Stimulated activated naive B cell treated with anti-CD40 and anti-IgM and Interleukin-4, amounts not matched to agents 10 μg/mL and 1 μg/mL and 100 μg/mL, for 72 hours (primary cell): Measurements from ENCODE around the gene NPFFR1.

ENCODE experiments used
- ATAC-seq, 2 donors: fragments of 150-1000 bp; cut with Tn5 transposase; replicated peaks; 2 replicates each; pipeline ENCODE4 v1.10.0; 2021; ENCODE audit warnings: moderate library complexity in 1 of 2
- DNase-seq: peaks from one replicate; pipeline ENCODE4 v3.0.0; 2021
- H3K27ac Mint-ChIP-seq: one replicate; pipeline ENCODE4 v1.8.0; 2022; ENCODE audit warnings: mild to moderate bottlenecking, mixed read lengths
- H3K27me3 Mint-ChIP-seq, 2 donors: one replicate each; pipeline ENCODE4 v1.8.0; 2022; ENCODE audit warnings: mixed read lengths in 2 of 2
- H3K36me3 Mint-ChIP-seq, 2 donors: one replicate each; pipeline ENCODE4 v1.8.0; 2022; ENCODE audit warnings: mixed read lengths in 2 of 2, mild to moderate bottlenecking in 1 of 2
- H3K4me1 Mint-ChIP-seq, 2 donors: one replicate each; pipeline ENCODE4 v1.8.0; 2022; ENCODE audit warnings: mixed read lengths in 2 of 2, mild to moderate bottlenecking in 1 of 2
- H3K4me3 Mint-ChIP-seq, 2 donors: one replicate each; pipeline ENCODE4 v1.8.0; 2022; ENCODE audit warnings: mild to moderate bottlenecking in 2 of 2, mixed read lengths in 2 of 2, moderate library complexity in 1 of 2
- H3K9me3 Mint-ChIP-seq, 2 donors: one replicate each; pipeline ENCODE4 v1.8.0; 2022; ENCODE audit warnings: mixed read lengths in 2 of 2, mild to moderate bottlenecking in 1 of 2

Gene NPFFR1

GRCh38 chr10:70321897-70322890, 38.4 kb upstream of the NPFFR1 start:
- no peak for ATAC-seq

GRCh38 chr10:70321233-70321632, 37.4 kb upstream of the NPFFR1 start:
- Mint-ChIP-seq H3K9me3 (no peaks in the 10 kb centered on the region), H3K27me3 (peaks cover 5 to 10% of the 10 kb centered on the region in 2 donors), H3K27ac (no peak overlapping the region), H3K4me1 (peaks cover 34 to 53% of the 10 kb centered on the region in 2 donors), H3K36me3 (no peaks in the 10 kb centered on the region), H3K4me3 (no peak overlapping the region)
- ATAC-seq (no peak), DNase-seq (no peak)

More at GRCh38 chr10:70321897-70322890, 38.4 kb upstream of the NPFFR1 start:
- Mint-ChIP-seq H3K9me3 (no peaks in the 10 kb centered on the region), H3K27ac (no peak overlapping the region), H3K27me3 (peaks cover 12 to 14% of the 10 kb centered on the region in 2 donors), H3K4me3 (no peak overlapping the region), H3K36me3 (no peaks in the 10 kb centered on the region), H3K4me1 (peaks cover 36 to 50% of the 10 kb centered on the region in 2 donors)
- no peak for DNase-seq

GRCh38 chr10:70320751-70321150, 36.9 kb upstream of the NPFFR1 start:
- Mint-ChIP-seq H3K4me3 (no peak overlapping the region), H3K27ac (no peak overlapping the region), H3K27me3 (peaks cover 2 to 6% of the 10 kb centered on the region in 2 donors), H3K4me1 (peaks cover 32 to 50% of the 10 kb centered on the region in 2 donors), H3K9me3 (no peaks in the 10 kb centered on the region), H3K36me3 (no peaks in the 10 kb centered on the region)
- DNase-seq (no peak), ATAC-seq (no peak)

- Mint-ChIP-seq H3K27me3 (peaks cover 5 to 6% of the 10 kb centered on the region in 2 donors), H3K4me1 (peaks cover 29 to 44% of the 10 kb centered on the region in 2 donors), H3K27ac (no peak overlapping the region), H3K4me3 (no peak overlapping the region), H3K9me3 (no peaks in the 10 kb centered on the region), H3K36me3 (no peaks in the 10 kb centered on the region)
- DNase-seq = no peak
- ATAC-seq = no peak
Observed at GRCh38 chr10:70319824-70320223, 36.0 kb upstream of the NPFFR1 start.

GRCh38 chr10:70319183-70319582, 35.4 kb upstream of the NPFFR1 start:
- H3K4me3 Mint-ChIP-seq = no peak overlapping the region
- H3K4me1 Mint-ChIP-seq = peaks cover 22 to 38% of the 10 kb centered on the region in 2 donors
- peaks cover 5 to 12% of the 10 kb centered on the region in 2 donors for H3K27me3 Mint-ChIP-seq
- peaks cover 0 to 1% of the 10 kb centered on the region in 2 donors for H3K9me3 Mint-ChIP-seq
- ATAC-seq = no peak
- H3K36me3 Mint-ChIP-seq = peaks cover 0 to 2% of the 10 kb centered on the region in 2 donors
- H3K27ac Mint-ChIP-seq = no peak overlapping the region
- DNase-seq = no peak

- DNase-seq (no peak), ATAC-seq (peak; percentile 48 to 69)
- Mint-ChIP-seq H3K27ac (no peak overlapping the region), H3K4me3 (no peak overlapping the region), H3K36me3 (peaks cover 0 to 4% of the 10 kb centered on the region in 2 donors), H3K9me3 (peaks cover 0 to 4% of the 10 kb centered on the region in 2 donors), H3K27me3 (peaks cover 5 to 16% of the 10 kb centered on the region in 2 donors), H3K4me1 (peaks cover 10 to 25% of the 10 kb centered on the region in 2 donors)
Observed at GRCh38 chr10:70317943-70318318, 34.1 kb upstream of the NPFFR1 start.

GRCh38 chr10:70317272-70317942, 33.6 kb upstream of the NPFFR1 start:
- peaks cover 0 to 4% of the 10 kb centered on the region in 2 donors for H3K36me3 Mint-ChIP-seq
- no peak overlapping the region for H3K4me3 Mint-ChIP-seq
- DNase-seq (no peak), ATAC-seq (peak; percentile 70 to 75)
- peaks cover 5 to 17% of the 10 kb centered on the region in 2 donors for H3K27me3 Mint-ChIP-seq
- peaks cover 9 to 23% of the 10 kb centered on the region in 2 donors for H3K4me1 Mint-ChIP-seq
- H3K27ac Mint-ChIP-seq = no peak overlapping the region
- peaks cover 0 to 4% of the 10 kb centered on the region in 2 donors for H3K9me3 Mint-ChIP-seq

GRCh38 chr10:70315815-70316214, 32.0 kb upstream of the NPFFR1 start:
- Mint-ChIP-seq H3K27me3 (peaks cover 5 to 17% of the 10 kb centered on the region in 2 donors), H3K9me3 (peaks cover 0 to 4% of the 10 kb centered on the region in 2 donors), H3K36me3 (peaks cover 0 to 4% of the 10 kb centered on the region in 2 donors), H3K27ac (no peak overlapping the region), H3K4me3 (no peak overlapping the region), H3K4me1 (peaks cover 9 to 23% of the 10 kb centered on the region in 2 donors)
- DNase-seq (no peak), ATAC-seq (no peak)

GRCh38 chr10:70315276-70315675, 31.5 kb upstream of the NPFFR1 start:
- Mint-ChIP-seq H3K4me1 (peaks cover 9 to 23% of the 10 kb centered on the region in 2 donors), H3K9me3 (peaks cover 0 to 4% of the 10 kb centered on the region in 2 donors), H3K27me3 (peaks cover 5 to 17% of the 10 kb centered on the region in 2 donors), H3K36me3 (peaks cover 0 to 4% of the 10 kb centered on the region in 2 donors), H3K4me3 (no peak overlapping the region), H3K27ac (no peak overlapping the region)
- ATAC-seq (no peak), DNase-seq (no peak)

GRCh38 chr10:70312972-70313371, 29.2 kb upstream of the NPFFR1 start:
- Mint-ChIP-seq H3K36me3 (peaks cover 0 to 4% of the 10 kb centered on the region in 2 donors), H3K27me3 (peaks cover 5 to 17% of the 10 kb centered on the region in 2 donors), H3K9me3 (peaks cover 0 to 4% of the 10 kb centered on the region in 2 donors), H3K27ac (no peak overlapping the region), H3K4me1 (peaks cover 9 to 20% of the 10 kb centered on the region in 2 donors), H3K4me3 (no peak overlapping the region)
- ATAC-seq (no peak), DNase-seq (no peak)

GRCh38 chr10:70312249-70312648, 28.4 kb upstream of the NPFFR1 start:
- H3K4me1 Mint-ChIP-seq = peaks cover 4 to 13% of the 10 kb centered on the region in 2 donors

GRCh38 chr10:70311698-70312097, 27.9 kb upstream of the NPFFR1 start:
- H3K27ac Mint-ChIP-seq = no peak overlapping the region
- no peak for ATAC-seq

More at GRCh38 chr10:70312249-70312648, 28.4 kb upstream of the NPFFR1 start:
- no peak overlapping the region for H3K4me3 Mint-ChIP-seq
- no peak for DNase-seq
- peaks cover 0 to 4% of the 10 kb centered on the region in 2 donors for H3K36me3 Mint-ChIP-seq
- no peak overlapping the region for H3K27ac Mint-ChIP-seq
- H3K27me3 Mint-ChIP-seq = peaks cover 5 to 17% of the 10 kb centered on the region in 2 donors
- H3K9me3 Mint-ChIP-seq = peaks cover 0 to 4% of the 10 kb centered on the region in 2 donors
- ATAC-seq = no peak

GRCh38 chr10:70309661-70310060, 25.9 kb upstream of the NPFFR1 start:
- Mint-ChIP-seq H3K4me1 (peaks cover 10 to 15% of the 10 kb centered on the region in 2 donors), H3K9me3 (peaks cover 0 to 4% of the 10 kb centered on the region in 2 donors), H3K36me3 (peaks cover 0 to 4% of the 10 kb centered on the region in 2 donors), H3K27me3 (peaks cover 0 to 9% of the 10 kb centered on the region in 2 donors), H3K27ac (no peak overlapping the region), H3K4me3 (no peak overlapping the region)
- ATAC-seq (no peak), DNase-seq (no peak)

More at GRCh38 chr10:70311698-70312097, 27.9 kb upstream of the NPFFR1 start:
- no peak for DNase-seq
- no peak overlapping the region for H3K4me3 Mint-ChIP-seq
- peaks cover 0 to 4% of the 10 kb centered on the region in 2 donors for H3K36me3 Mint-ChIP-seq
- H3K4me1 Mint-ChIP-seq = peaks cover 6 to 12% of the 10 kb centered on the region in 2 donors
- peaks cover 5 to 17% of the 10 kb centered on the region in 2 donors for H3K27me3 Mint-ChIP-seq
- H3K9me3 Mint-ChIP-seq = peaks cover 0 to 4% of the 10 kb centered on the region in 2 donors
